BLaER1 treated with 17β-estradiol and CSF1 and Interleukin-3, amounts not matched to agents 10 nM and 100 nM (cell line): ENCODE measurements around the gene HOXA5.

ENCODE experiments used
- H3K27ac ChIP-seq, 11 experiments: shearing (Covaris generic); formaldehyde crosslinking; 2 replicates each; pipeline ENCODE4 v1.8.1; 2022
- H3K27me3 ChIP-seq, 11 experiments: shearing (Covaris generic); formaldehyde crosslinking; 2 replicates each; pipeline ENCODE4 v1.8.1; 2022
- H3K36me3 ChIP-seq, 11 experiments: shearing (Covaris generic); formaldehyde crosslinking; 2 replicates each; pipeline ENCODE4 v1.8.1; 2022
- H3K4me1 ChIP-seq, 10 experiments: shearing (Covaris generic); formaldehyde crosslinking; 2 replicates each; pipeline ENCODE4 v1.8.1; 2022
- H3K4me2 ChIP-seq, 11 experiments: shearing (Covaris generic); formaldehyde crosslinking; 2 replicates each; pipeline ENCODE4 v1.8.1; 2022
- H3K4me3 ChIP-seq, 10 experiments: shearing (Covaris generic); formaldehyde crosslinking; 2 replicates each; pipeline ENCODE4 v1.8.1; 2022
- H3K9ac ChIP-seq, 11 experiments: shearing (Covaris generic); formaldehyde crosslinking; 2 replicates each; pipeline ENCODE4 v1.8.1; 2022
- H3K9me3 ChIP-seq, 11 experiments: shearing (Covaris generic); formaldehyde crosslinking; replicated peaks in 1 of 11; 2 replicates each; pipeline ENCODE4 v1.8.1; 2022
- H4K20me1 ChIP-seq, 11 experiments: shearing (Covaris generic); formaldehyde crosslinking; 2 replicates each; pipeline ENCODE4 v1.8.1; 2022
- Cebpa-rat ChIP-seq, 11 experiments: shearing (Covaris generic); IDR thresholded peaks; 2 replicates each; pipeline ENCODE4 v1.8.1; 2022

Gene HOXA5

DNA sequence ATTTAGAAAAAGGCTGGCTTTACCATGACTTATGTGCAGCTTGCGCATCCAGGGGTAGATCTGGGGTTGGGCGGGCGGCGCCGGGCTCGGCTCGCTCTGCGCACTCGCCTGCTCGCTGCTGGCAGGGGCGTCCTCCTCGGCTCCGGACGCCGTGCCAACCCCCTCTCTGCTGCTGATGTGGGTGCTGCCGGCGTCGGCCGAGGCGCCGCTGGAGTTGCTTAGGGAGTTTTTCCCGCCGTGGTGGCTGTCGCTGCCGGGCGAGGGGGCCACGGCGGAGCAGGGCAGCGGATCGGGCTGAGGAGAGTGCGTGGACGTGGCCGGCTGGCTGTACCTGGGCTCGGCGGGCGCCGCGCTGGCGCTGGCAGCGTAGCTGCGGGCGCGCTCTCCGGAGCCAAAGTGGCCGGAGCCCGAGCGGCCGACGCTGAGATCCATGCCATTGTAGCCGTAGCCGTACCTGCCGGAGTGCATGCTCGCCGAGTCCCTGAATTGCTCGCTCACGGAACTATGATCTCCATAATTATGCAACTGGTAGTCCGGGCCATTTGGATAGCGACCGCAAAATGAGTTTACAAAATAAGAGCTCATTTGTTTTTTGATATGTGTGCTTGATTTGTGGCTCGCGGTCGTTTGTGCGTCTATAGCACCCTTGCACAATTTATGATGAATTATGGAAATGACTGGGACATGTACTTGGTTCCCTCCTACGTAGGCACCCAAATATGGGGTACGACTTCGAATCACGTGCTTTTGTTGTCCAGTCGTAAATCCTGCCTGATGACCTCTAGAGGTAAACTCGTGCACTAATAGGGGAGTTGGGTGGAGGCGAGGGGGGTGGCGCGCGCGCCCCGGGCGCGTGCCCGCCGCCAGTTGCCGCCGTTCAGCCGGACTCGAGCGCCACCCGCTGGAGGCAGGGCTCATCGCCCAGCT lies at the start of gene HOXA5:
TSS of gene HOXA5 (minus strand) at position 659 of the 927 bp plus-strand sequence. CDS start at position 585, 74 bp downstream.
- Histone ChIP-seq H4K20me1 (no peaks in the 10 kb centered on the region), H3K36me3 (peaks cover 0 to 16% (median 0%) of the 10 kb centered on the region in 11 experiments; a peak in 3 of 22 replicates), H3K9me3 (peaks cover 66 to 81% (median 74%) of the 10 kb centered on the region in 11 experiments), H3K27ac (no peak within 1 kb of the TSS), H3K4me2 (no peak within 1 kb of the TSS), H3K4me1 (peaks cover 0 to under 1% (median 0%) of the 10 kb centered on the region in 10 experiments; a peak in 1 of 20 replicates), H3K9ac (no peak within 1 kb of the TSS), H3K4me3 (peak within 1 kb of the TSS in 2 of 10 experiments; percentile 19 to 35; a peak in 3 of 20 replicates), H3K27me3 (peaks cover 68 to 80% (median 72%) of the 10 kb centered on the region in 11 experiments)
- TF ChIP-seq Cebpa-rat (IDR thresholded peaks at IDR 0.05) = no peak

DNA sequence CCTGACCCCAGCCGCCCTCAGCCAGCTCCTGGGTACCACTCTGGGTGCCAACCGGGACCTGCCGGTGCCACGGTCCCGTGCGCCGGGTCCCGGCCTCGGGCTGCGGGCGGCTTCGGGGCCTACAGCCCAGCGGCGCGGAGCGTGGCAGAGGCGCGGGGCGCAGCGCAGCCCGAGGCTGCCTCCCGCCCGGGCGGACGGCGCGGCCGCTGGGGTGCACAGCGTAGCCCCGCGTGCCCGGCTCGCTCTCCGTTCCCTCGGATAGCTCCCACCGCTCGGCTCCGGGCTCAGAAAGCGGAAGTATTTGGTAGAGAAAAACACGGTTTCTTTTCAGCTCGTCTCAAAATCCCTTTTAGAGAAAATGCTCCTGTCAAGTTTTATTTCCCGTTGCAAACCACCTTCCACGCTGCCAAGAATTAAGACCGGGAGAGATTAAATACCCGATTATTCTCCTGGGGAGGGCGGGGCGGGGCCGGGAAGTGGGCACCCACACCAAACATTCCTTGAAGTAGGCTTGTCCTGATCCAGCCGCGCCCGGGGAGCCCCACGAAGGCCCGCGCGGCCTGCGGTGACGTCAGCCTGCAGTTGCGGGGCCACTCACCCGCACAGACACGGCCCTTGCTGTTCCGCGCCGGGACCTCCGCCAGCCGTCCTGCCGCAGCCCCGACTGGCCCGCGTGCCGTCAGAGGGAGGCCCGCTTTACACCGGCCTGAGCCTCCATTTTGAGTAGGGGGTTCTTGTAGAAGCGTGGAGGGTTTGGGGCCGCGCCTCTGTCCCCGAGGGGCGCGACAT lies 49.3 kb upstream of the HOXA5 start:
- H3K9me3 ChIP-seq = peaks cover 0 to 23% (median 0%) of the 10 kb centered on the region in 11 experiments; a peak in 3 of 22 replicates
- peak overlapping the region in 4 of 10 experiments; percentile 32 to 50 (median 46); a peak in 9 of 20 replicates for H3K4me3 ChIP-seq
- H3K4me1 ChIP-seq = peaks cover 0 to 25% (median 9%) of the 10 kb centered on the region in 10 experiments; a peak in 10 of 20 replicates
- H3K27me3 ChIP-seq = peaks cover 100% of the 10 kb centered on the region in 11 experiments
- peaks cover 0 to 95% (median 73%) of the 10 kb centered on the region in 11 experiments; a peak in 19 of 22 replicates for H4K20me1 ChIP-seq
- no peaks in the 10 kb centered on the region for H3K36me3 ChIP-seq
- no peak overlapping the region for H3K27ac ChIP-seq
- no peak for TF ChIP-seq Cebpa-rat (IDR thresholded peaks at IDR 0.05)
- peak overlapping the region in 6 of 11 experiments; percentile 32 to 87 (median 64); a peak in 11 of 22 replicates for H3K4me2 ChIP-seq
- H3K9ac ChIP-seq = no peak overlapping the region

- peak overlapping the region in 4 of 10 experiments; percentile 32 to 50 (median 46); a peak in 7 of 20 replicates for H3K4me3 ChIP-seq
- peaks cover 0 to 24% (median 0%) of the 10 kb centered on the region in 11 experiments; a peak in 3 of 22 replicates for H3K9me3 ChIP-seq
- no peaks in the 10 kb centered on the region for H3K36me3 ChIP-seq
- H3K27me3 ChIP-seq = peaks cover 100% of the 10 kb centered on the region in 11 experiments
- peaks cover 0 to 95% (median 76%) of the 10 kb centered on the region in 11 experiments; a peak in 19 of 22 replicates for H4K20me1 ChIP-seq
- peaks cover 0 to 26% (median 9%) of the 10 kb centered on the region in 10 experiments; a peak in 10 of 20 replicates for H3K4me1 ChIP-seq
- H3K4me2 ChIP-seq = peak overlapping the region in 6 of 11 experiments; percentile 32 to 87 (median 64); a peak in 11 of 22 replicates
- TF ChIP-seq Cebpa-rat (IDR thresholded peaks at IDR 0.05) = no peak
- no peak overlapping the region for H3K27ac ChIP-seq
- H3K9ac ChIP-seq = no peak overlapping the region
Observed at GRCh38 chr7:27191833-27192545, 48.5 kb upstream of the HOXA5 start.

DNA sequence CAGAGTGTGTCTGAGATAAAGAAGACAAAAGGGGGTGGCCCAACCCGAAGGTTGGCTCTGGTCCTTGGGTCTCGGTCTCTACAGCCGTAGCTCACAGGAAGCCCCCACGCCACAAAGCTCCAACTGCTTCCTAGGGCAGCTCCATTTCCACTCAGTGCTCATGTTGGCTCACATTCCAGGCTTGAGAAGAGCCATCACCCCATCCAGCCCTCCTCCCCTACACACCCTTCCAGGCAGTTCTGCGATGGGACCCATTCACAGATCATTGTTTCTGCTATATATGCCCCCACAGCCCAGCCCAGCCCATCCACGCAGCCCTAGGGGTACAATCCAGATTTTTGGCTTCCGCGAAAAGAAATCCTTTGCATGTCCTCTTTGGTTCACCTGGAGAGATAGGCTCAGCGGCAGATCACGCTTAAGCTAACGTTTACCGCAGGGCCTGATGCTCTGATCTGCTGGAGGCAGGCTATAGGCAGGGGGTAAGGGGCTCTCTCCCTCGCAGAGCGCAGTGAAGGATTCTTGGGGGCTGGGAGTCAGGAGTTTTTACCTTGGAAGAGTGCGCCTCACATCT lies 47.8 kb upstream of the HOXA5 start:
- Histone ChIP-seq H3K36me3 (no peaks in the 10 kb centered on the region), H3K4me1 (peaks cover 0 to 26% (median 9%) of the 10 kb centered on the region in 10 experiments; a peak in 10 of 20 replicates), H3K9me3 (peaks cover 0 to 24% (median 0%) of the 10 kb centered on the region in 11 experiments; a peak in 3 of 22 replicates), H4K20me1 (peaks cover 0 to 95% (median 80%) of the 10 kb centered on the region in 11 experiments; a peak in 19 of 22 replicates), H3K9ac (no peak overlapping the region), H3K4me3 (no peak overlapping the region), H3K27ac (no peak overlapping the region), H3K4me2 (no peak overlapping the region), H3K27me3 (peaks cover 100% of the 10 kb centered on the region in 11 experiments)
- no peak for TF ChIP-seq Cebpa-rat (IDR thresholded peaks at IDR 0.05)

- Histone ChIP-seq H4K20me1 (peaks cover 0 to 100% (median 91%) of the 10 kb centered on the region in 11 experiments; a peak in 19 of 22 replicates), H3K27ac (no peak overlapping the region), H3K36me3 (no peaks in the 10 kb centered on the region), H3K9me3 (peaks cover 0 to 28% (median 0%) of the 10 kb centered on the region in 11 experiments; a peak in 4 of 22 replicates), H3K27me3 (peaks cover 100% of the 10 kb centered on the region in 11 experiments), H3K4me1 (peaks cover 0 to 34% (median 9%) of the 10 kb centered on the region in 10 experiments; a peak in 10 of 20 replicates), H3K4me2 (no peak overlapping the region), H3K9ac (no peak overlapping the region), H3K4me3 (no peak overlapping the region)
- no peak for TF ChIP-seq Cebpa-rat (IDR thresholded peaks at IDR 0.05)
Observed at GRCh38 chr7:27189997-27190748, 46.7 kb upstream of the HOXA5 start.

DNA sequence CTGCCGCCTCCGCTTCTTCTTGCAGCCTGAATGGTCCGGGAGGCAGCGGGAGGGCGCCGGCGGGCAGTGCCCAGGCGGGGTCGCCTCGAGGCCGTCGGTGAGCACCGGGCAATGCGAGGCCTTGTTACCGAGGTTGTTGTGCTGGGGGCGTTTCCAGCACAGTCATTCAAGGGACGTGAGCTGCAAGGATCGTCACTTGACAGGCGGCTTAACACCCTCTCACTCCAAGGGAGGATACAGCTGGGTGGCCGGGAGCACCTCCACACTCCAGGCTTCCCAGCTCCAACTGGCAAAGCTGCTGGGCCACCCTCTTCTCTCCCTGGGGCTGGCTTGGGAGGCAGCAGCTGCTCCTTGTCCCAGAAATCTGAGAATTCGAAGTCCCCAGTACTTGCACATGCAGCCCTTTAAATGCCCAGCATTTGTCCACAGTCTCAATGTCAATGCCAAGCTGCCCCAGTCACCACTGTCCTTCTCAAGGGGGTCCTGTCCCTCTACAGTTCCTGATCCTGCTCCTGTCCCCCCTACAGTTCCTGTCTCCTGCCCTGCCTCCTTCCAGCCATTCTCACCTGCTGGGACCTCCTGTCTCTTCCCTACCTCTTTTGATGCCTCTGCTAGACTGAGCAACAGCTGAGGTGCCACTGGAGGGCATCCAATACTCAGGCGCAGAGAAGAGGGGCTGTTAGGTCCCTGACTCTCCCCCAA lies 46.0 kb upstream of the HOXA5 start:
- Histone ChIP-seq H4K20me1 (peaks cover 0 to 100% (median 92%) of the 10 kb centered on the region in 11 experiments; a peak in 19 of 22 replicates), H3K27me3 (peaks cover 100% of the 10 kb centered on the region in 11 experiments), H3K4me3 (peak overlapping the region in 2 of 10 experiments; percentile 39 to 42; a peak in 1 of 20 replicates), H3K9me3 (peaks cover 0 to 35% (median 0%) of the 10 kb centered on the region in 11 experiments; a peak in 6 of 22 replicates), H3K4me2 (peak overlapping the region in 3 of 11 experiments; percentile 49 to 82 (median 79); a peak in 5 of 22 replicates), H3K9ac (no peak overlapping the region), H3K27ac (no peak overlapping the region), H3K36me3 (no peaks in the 10 kb centered on the region), H3K4me1 (peaks cover 0 to 41% (median 10%) of the 10 kb centered on the region in 10 experiments; a peak in 11 of 20 replicates)
- TF ChIP-seq Cebpa-rat (IDR thresholded peaks at IDR 0.05) = no peak
